ENCODE measurements around the gene P2RX6. TPM values are rescaled to one million over a fixed set of nuclear protein-coding genes. Genes with fewer than 3 reads are reported as not detected.

The P2RX6 gene
- total and polyA plus RNA-seq, 2 experiments from 2014 or later = 1.6 to 2.2 TPM

GRCh38 chr22:20972933-20973577, 41.9 kb upstream of the P2RX6 start:
- Histone ChIP-seq H3K4me3 (no peak overlapping the region), H3K4me1 (ENCODE audit: insufficient read depth) (no peaks in the 10 kb centered on the region), H3K9ac (no peak overlapping the region), H3K27me3 (replicated peaks; ENCODE audit: insufficient read depth) (no peaks in the 10 kb centered on the region), H3K36me3 (ENCODE audit: low read depth) (no peaks in the 10 kb centered on the region), H3F3A (ENCODE audit: insufficient read depth) (no peaks in the 10 kb centered on the region), H4K20me1 (ENCODE audit: insufficient read depth) (no peaks in the 10 kb centered on the region), H3K9me3 (ENCODE audit: low read depth) (no peaks in the 10 kb centered on the region), H3K9me2 (ENCODE audit: insufficient read depth) (no peaks in the 10 kb centered on the region), H3K4me2 (ENCODE audit: unreplicated experiment) (no peak overlapping the region), H3K79me2 (ENCODE audit: insufficient read depth) (no peaks in the 10 kb centered on the region), H3K27ac (no peak overlapping the region), H2AFZ (no peak overlapping the region)
- DNase-seq = no peak
- 60 to 80% methylated on average over 12 to 19 of the region's 21 CpGs for WGBS, 2 experiments (ENCODE audit: low coverage in 1 of 2, low lambda C conversion rate in 2 of 2, missing lambda C conversion rate in 2 of 2)
- no peak for TF ChIP-seq EZH2 (IDR thresholded peaks at IDR 0.05; ENCODE audit: insufficient read depth, poor library complexity, severe bottlenecking)
- no peak for TF ChIP-seq EZH2phosphoT487 (IDR thresholded peaks at IDR 0.05; ENCODE audit: insufficient read depth, low read depth)
- in situ Hi-C loops (cut with MboI) = no loop called here

- no peak overlapping the region for H2AFZ ChIP-seq
- DNase-seq = no peak
- in situ Hi-C loops (cut with MboI) = no loop called here
- 37 to 40% methylated on average over 17 to 20 of the region's 21 CpGs for WGBS, 2 experiments (ENCODE audit: low coverage in 1 of 2, low lambda C conversion rate in 2 of 2, missing lambda C conversion rate in 2 of 2)
- no peak overlapping the region for H3K4me2 ChIP-seq (ENCODE audit: unreplicated experiment)
- H3K9me3 ChIP-seq (ENCODE audit: low read depth) = no peaks in the 10 kb centered on the region
- no peak overlapping the region for H3K4me3 ChIP-seq
- H3K27ac ChIP-seq = no peak overlapping the region
- no peaks in the 10 kb centered on the region for H3K9me2 ChIP-seq (ENCODE audit: insufficient read depth)
- H3K4me1 ChIP-seq (ENCODE audit: insufficient read depth) = no peaks in the 10 kb centered on the region
- H3K36me3 ChIP-seq (ENCODE audit: low read depth) = no peaks in the 10 kb centered on the region
- TF ChIP-seq EZH2 (IDR thresholded peaks at IDR 0.05; ENCODE audit: insufficient read depth, poor library complexity, severe bottlenecking) = no peak
- TF ChIP-seq EZH2phosphoT487 (IDR thresholded peaks at IDR 0.05; ENCODE audit: insufficient read depth, low read depth) = no peak
- no peaks in the 10 kb centered on the region for H3K27me3 ChIP-seq (replicated peaks; ENCODE audit: insufficient read depth)
- H3K9ac ChIP-seq = no peak overlapping the region
- no peaks in the 10 kb centered on the region for H4K20me1 ChIP-seq (ENCODE audit: insufficient read depth)
- no peaks in the 10 kb centered on the region for H3K79me2 ChIP-seq (ENCODE audit: insufficient read depth)
- no peaks in the 10 kb centered on the region for H3F3A ChIP-seq (ENCODE audit: insufficient read depth)
Observed at GRCh38 chr22:20973634-20974286, 41.2 kb upstream of the P2RX6 start.

GRCh38 chr22:20974336-20974955, 40.5 kb upstream of the P2RX6 start:
- in situ Hi-C loops (cut with MboI) = no loop called here
- no peak overlapping the region for H3K9ac ChIP-seq
- no peaks in the 10 kb centered on the region for H3K36me3 ChIP-seq (ENCODE audit: low read depth)
- no peak for TF ChIP-seq EZH2phosphoT487 (IDR thresholded peaks at IDR 0.05; ENCODE audit: insufficient read depth, low read depth)
- no peak for TF ChIP-seq EZH2 (IDR thresholded peaks at IDR 0.05; ENCODE audit: insufficient read depth, poor library complexity, severe bottlenecking)
- H3K9me3 ChIP-seq (ENCODE audit: low read depth) = no peaks in the 10 kb centered on the region
- H3K4me3 ChIP-seq = no peak overlapping the region
- no peaks in the 10 kb centered on the region for H3F3A ChIP-seq (ENCODE audit: insufficient read depth)
- no peaks in the 10 kb centered on the region for H4K20me1 ChIP-seq (ENCODE audit: insufficient read depth)
- DNase-seq = no peak
- no peak overlapping the region for H2AFZ ChIP-seq
- H3K4me1 ChIP-seq (ENCODE audit: insufficient read depth) = no peaks in the 10 kb centered on the region
- no peaks in the 10 kb centered on the region for H3K79me2 ChIP-seq (ENCODE audit: insufficient read depth)
- no peaks in the 10 kb centered on the region for H3K27me3 ChIP-seq (replicated peaks; ENCODE audit: insufficient read depth)
- H3K9me2 ChIP-seq (ENCODE audit: insufficient read depth) = no peaks in the 10 kb centered on the region
- H3K27ac ChIP-seq = no peak overlapping the region
- no peak overlapping the region for H3K4me2 ChIP-seq (ENCODE audit: unreplicated experiment)
- WGBS, 2 experiments (ENCODE audit: low coverage in 1 of 2, low lambda C conversion rate in 2 of 2, missing lambda C conversion rate in 2 of 2) = 58 to 68% methylated on average over 14 to 16 of the region's 16 CpGs

- H3K27ac ChIP-seq = no peak overlapping the region
- no peaks in the 10 kb centered on the region for H4K20me1 ChIP-seq (ENCODE audit: insufficient read depth)
- whole genome bisulfite sequencing, 2 experiments (ENCODE audit: low coverage in 1 of 2, low lambda C conversion rate in 2 of 2, missing lambda C conversion rate in 2 of 2) = 68 to 70% methylated on average over 13 to 14 of the region's 14 CpGs
- H3K9ac ChIP-seq = no peak overlapping the region
- no peaks in the 10 kb centered on the region for H3F3A ChIP-seq (ENCODE audit: insufficient read depth)
- no peak for TF ChIP-seq EZH2 (IDR thresholded peaks at IDR 0.05; ENCODE audit: insufficient read depth, poor library complexity, severe bottlenecking)
- no peak for TF ChIP-seq EZH2phosphoT487 (IDR thresholded peaks at IDR 0.05; ENCODE audit: insufficient read depth, low read depth)
- no peak overlapping the region for H3K4me3 ChIP-seq
- no peaks in the 10 kb centered on the region for H3K79me2 ChIP-seq (ENCODE audit: insufficient read depth)
- no peaks in the 10 kb centered on the region for H3K4me1 ChIP-seq (ENCODE audit: insufficient read depth)
- no peaks in the 10 kb centered on the region for H3K36me3 ChIP-seq (ENCODE audit: low read depth)
- DNase-seq = no peak
- H3K9me3 ChIP-seq (ENCODE audit: low read depth) = no peaks in the 10 kb centered on the region
- H3K9me2 ChIP-seq (ENCODE audit: insufficient read depth) = no peaks in the 10 kb centered on the region
- H2AFZ ChIP-seq = no peak overlapping the region
- in situ Hi-C loops (cut with MboI) = no loop called here
- no peak overlapping the region for H3K4me2 ChIP-seq (ENCODE audit: unreplicated experiment)
- no peaks in the 10 kb centered on the region for H3K27me3 ChIP-seq (replicated peaks; ENCODE audit: insufficient read depth)
Observed at GRCh38 chr22:20975541-20976290, 39.2 kb upstream of the P2RX6 start.
